ENCODE measurements around the gene CADM2. TPM values are rescaled to one million over a fixed set of nuclear protein-coding genes. Genes with fewer than 3 reads are reported as not detected.

The CADM2 gene
- total and polyA plus RNA-seq, 8 donors, result 0.28 to 4.6 (median 0.42) TPM

- no peak for ATAC-seq
- 60 to 77% methylated on average over 3 of the region's 3 CpGs for WGBS, 2 donors
- DNase-seq, result no peak
- H3K4me1 ChIP-seq, result no peaks in the 10 kb centered on the region
- intact Hi-C loops (cut with DNase I), result no loop called here
- no peak overlapping the region for H3K4me3 ChIP-seq
- no peak overlapping the region for H3K27ac ChIP-seq
- no peak for TF ChIP-seq CTCF (IDR thresholded peaks at IDR 0.05)
- H3K36me3 ChIP-seq, result no peaks in the 10 kb centered on the region
- no peak for FAIRE-seq
- peaks cover 0 to 6% (median 0%) of the 10 kb centered on the region in 4 donors for H3K27me3 ChIP-seq
- no peaks in the 10 kb centered on the region for H3K9me3 ChIP-seq
Observed at GRCh38 chr3:84987706-84988504, 29.1 kb downstream of the CADM2 start.

GRCh38 chr3:84989102-84989501 lies 30.3 kb downstream of the CADM2 start:
- Histone ChIP-seq H3K36me3 (no peaks in the 10 kb centered on the region), H3K9me3 (no peaks in the 10 kb centered on the region), H3K4me1 (no peaks in the 10 kb centered on the region), H3K27ac (no peak overlapping the region), H3K4me3 (no peak overlapping the region), H3K27me3 (no peaks in the 10 kb centered on the region)
- no peak for TF ChIP-seq CTCF (IDR thresholded peaks at IDR 0.05)
- DNase-seq (no peak), FAIRE-seq (no peak), ATAC-seq (no peak)
- intact Hi-C loops (cut with DNase I), result no loop called here

- ATAC-seq (no peak), FAIRE-seq (no peak), DNase-seq (no peak)
- H3K4me3 ChIP-seq, result no peak overlapping the region
- H3K36me3 ChIP-seq, result no peaks in the 10 kb centered on the region
- 12 to 23% methylated on average over 1 of the region's 1 CpG for WGBS, 2 donors
- no peaks in the 10 kb centered on the region for H3K4me1 ChIP-seq
- intact Hi-C loops (cut with DNase I), result no loop called here
- no peak for TF ChIP-seq CTCF (IDR thresholded peaks at IDR 0.05)
- H3K27ac ChIP-seq, result no peak overlapping the region
- no peaks in the 10 kb centered on the region for H3K9me3 ChIP-seq
- H3K27me3 ChIP-seq, result no peaks in the 10 kb centered on the region
Observed at GRCh38 chr3:84991422-84991900, 32.7 kb downstream of the CADM2 start.

- DNase-seq, result no peak
- Histone ChIP-seq H3K27me3 (no peaks in the 10 kb centered on the region), H3K4me3 (no peak overlapping the region), H3K27ac (no peak overlapping the region), H3K4me1 (no peaks in the 10 kb centered on the region), H3K9me3 (no peaks in the 10 kb centered on the region), H3K36me3 (no peaks in the 10 kb centered on the region)
- no peak for ATAC-seq
- intact Hi-C loops (cut with DNase I), result no loop called here
- 59 to 65% methylated on average over 4 of the region's 4 CpGs for WGBS, 2 donors
- TF ChIP-seq CTCF (IDR thresholded peaks at IDR 0.05), result no peak
- FAIRE-seq, result no peak
Observed at GRCh38 chr3:84993956-84994355, 35.2 kb downstream of the CADM2 start.

- Histone ChIP-seq H3K27me3 (no peaks in the 10 kb centered on the region), H3K9me3 (no peaks in the 10 kb centered on the region), H3K4me3 (no peak overlapping the region), H3K36me3 (no peaks in the 10 kb centered on the region), H3K4me1 (no peaks in the 10 kb centered on the region), H3K27ac (no peak overlapping the region)
- no peak for ATAC-seq
- no peak for TF ChIP-seq CTCF (IDR thresholded peaks at IDR 0.05)
- no peak for FAIRE-seq
- 47 to 50% methylated on average over 3 of the region's 3 CpGs for WGBS, 2 donors
- DNase-seq, result no peak
- intact Hi-C loops (cut with DNase I), result no loop called here
Observed at GRCh38 chr3:84998545-84998944, 39.8 kb downstream of the CADM2 start.

Measured in pancreas (tissue), 10 donors.